ENCODE measurements around the gene MICB.
A peak's percentile ranks its signal among the peaks of the same experiment; 100 is the strongest.

MICB gene

DNA sequence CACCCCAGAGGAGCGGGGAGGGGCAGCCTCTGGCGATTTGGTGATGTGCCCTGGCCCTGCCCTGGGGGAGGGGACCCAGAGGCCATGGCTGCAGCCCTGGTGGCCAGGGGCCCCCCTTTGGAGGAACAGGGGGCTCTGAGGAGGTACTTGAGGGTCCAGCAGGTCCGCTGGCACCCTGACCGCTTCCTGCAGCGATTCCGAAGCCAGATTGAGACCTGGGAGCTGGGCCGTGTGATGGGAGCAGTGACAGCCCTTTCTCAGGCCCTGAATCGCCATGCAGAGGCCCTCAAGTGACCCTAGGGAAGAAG lies 60.3 kb downstream of the MICB start:
- TF ChIP-seq, protein P1, sequence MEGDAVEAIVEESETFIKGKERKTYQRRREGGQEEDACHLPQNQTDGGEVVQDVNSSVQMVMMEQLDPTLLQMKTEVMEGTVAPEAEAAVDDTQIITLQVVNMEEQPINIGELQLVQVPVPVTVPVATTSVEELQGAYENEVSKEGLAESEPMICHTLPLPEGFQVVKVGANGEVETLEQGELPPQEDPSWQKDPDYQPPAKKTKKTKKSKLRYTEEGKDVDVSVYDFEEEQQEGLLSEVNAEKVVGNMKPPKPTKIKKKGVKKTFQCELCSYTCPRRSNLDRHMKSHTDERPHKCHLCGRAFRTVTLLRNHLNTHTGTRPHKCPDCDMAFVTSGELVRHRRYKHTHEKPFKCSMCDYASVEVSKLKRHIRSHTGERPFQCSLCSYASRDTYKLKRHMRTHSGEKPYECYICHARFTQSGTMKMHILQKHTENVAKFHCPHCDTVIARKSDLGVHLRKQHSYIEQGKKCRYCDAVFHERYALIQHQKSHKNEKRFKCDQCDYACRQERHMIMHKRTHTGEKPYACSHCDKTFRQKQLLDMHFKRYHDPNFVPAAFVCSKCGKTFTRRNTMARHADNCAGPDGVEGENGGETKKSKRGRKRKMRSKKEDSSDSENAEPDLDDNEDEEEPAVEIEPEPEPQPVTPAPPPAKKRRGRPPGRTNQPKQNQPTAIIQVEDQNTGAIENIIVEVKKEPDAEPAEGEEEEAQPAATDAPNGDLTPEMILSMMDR (conservative IDR thresholded peaks at IDR 0.05; ENCODE audit: control insufficient read depth, insufficient read depth, low read depth, low read length): no peak
- DNase-seq (ENCODE audit: low read depth): no peak
- no peak overlapping the region for H3K4me3 ChIP-seq (ENCODE audit: control insufficient read depth, low read depth, low read length)

DNA sequence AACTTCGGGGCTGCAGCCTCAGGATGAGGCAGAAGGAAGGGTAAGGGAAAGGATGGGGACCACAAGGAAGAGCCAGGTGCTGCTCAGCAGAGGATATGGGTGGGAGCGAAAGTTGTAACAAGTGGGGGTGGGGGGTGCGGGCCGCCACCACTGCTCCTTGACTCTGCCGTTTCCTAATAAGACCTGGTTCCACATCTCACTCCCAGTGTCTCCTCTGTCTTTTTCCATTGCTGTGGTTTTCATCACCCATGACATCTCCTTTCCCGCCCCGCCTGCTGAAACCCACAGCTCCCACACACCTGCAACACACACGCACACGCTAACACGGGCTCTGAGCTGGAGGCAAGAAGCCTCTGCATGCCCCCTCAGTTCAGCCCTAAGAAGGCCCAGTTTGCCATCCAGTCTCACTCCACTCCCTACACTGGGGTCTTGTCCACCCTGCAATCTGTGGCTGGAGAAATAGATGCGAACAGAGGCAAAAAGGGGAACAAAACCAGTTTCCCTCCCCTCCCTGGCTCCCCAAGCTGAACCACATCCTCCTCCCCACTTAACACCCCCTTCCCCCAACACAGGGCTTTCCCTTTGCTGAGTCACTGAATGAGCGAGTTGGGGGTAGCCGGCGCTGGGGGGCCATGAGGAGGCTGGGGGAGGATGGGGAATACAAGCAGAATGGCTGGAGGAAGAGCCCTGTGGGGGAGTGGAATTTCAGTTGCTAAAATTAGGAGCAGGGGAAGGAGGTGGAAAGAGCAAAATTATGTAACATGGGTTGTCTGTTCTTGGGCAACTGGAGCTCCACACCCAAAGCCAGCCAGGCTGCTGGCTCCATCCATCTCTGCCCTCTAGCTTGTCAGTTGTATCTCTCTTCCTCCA lies 60.9 kb downstream of the MICB start:
- TF ChIP-seq, protein P1 (conservative IDR thresholded peaks at IDR 0.05; ENCODE audit: control insufficient read depth, insufficient read depth, low read depth, low read length): no peak
- DNase-seq (ENCODE audit: low read depth): no peak
- H3K4me3 ChIP-seq (ENCODE audit: control insufficient read depth, low read depth, low read length): no peak overlapping the region

DNA sequence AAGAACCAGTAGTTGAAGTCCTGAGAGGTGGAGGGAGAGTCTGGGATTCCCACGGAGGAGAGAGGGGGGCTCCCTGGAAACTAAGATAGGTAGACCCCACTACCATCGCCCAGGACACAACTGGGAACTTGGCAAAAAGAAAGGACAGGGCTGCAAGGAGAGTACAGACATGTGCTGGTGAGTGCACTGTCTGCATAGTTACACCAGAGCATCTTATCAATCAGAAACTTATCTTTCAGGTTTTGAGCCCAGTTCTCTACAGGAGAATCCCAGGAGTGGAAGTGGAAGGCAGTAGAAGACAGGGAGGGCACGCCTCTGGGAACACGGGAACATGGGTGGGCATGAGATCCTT lies 61.6 kb downstream of the MICB start:
- TF ChIP-seq, protein P1 (conservative IDR thresholded peaks at IDR 0.05; ENCODE audit: control insufficient read depth, insufficient read depth, low read depth, low read length): no peak
- no peak for DNase-seq (ENCODE audit: low read depth)
- H3K4me3 ChIP-seq (ENCODE audit: control insufficient read depth, low read depth, low read length): no peak overlapping the region

DNA sequence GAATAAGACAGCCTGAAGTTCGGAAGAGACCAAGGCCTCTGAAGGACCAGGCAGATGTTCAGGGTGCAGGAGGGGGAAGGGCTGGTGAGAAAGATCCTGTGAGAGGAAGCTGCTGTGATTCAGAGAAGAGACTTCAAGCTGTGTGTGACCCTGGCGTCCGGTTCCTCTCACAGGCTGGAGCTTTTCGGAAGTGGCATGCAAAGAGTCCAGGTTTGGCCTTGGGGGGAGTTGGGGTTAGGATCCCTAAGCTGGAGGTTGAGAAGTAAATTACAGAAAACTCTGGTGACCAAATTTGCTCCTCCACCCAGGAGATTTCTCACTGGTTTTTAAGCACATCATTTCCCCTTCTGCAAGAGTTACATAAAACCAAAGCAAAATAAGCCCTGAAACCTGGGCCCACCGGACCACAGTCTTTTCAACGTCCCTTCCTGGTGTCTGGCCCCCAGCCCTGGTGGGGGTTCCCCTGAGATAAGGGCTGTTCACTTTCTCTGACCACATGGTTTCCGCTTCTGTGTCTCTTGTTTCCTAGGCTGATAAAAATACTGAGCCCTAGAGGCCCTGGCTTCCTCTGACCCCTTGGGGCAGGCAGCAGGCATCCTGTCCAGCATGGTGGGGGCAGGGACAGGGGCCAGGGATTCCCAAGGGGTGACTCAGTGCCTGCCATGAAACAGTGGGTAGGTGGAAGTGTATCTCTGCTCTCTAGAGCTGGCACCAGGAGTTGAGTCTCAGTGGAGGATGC lies 62.2 kb downstream of the MICB start:
- H3K4me3 ChIP-seq (ENCODE audit: control insufficient read depth, low read depth, low read length): no peak overlapping the region
- DNase-seq (ENCODE audit: low read depth): peak; percentile 64
- TF ChIP-seq, protein P1 (conservative IDR thresholded peaks at IDR 0.05; ENCODE audit: control insufficient read depth, insufficient read depth, low read depth, low read length): no peak

DNA sequence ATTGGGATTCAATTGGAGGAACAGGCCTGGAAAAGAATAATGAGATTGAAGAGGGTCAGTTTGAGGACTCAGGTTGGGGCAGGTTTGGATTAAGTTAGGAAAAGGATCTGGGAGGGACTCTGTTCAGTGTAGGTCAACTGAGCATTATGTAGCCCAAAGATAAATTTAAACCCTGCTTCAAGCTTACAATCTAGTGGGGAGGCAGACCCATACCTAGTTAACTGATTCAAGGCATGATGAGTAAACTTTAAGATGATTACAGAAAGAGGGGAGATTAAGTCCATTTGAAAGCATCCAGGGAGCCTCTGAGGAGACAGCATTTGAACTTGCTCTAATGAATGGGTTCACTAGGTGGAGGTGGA lies 62.7 kb downstream of the MICB start:
- no peak overlapping the region for H3K4me3 ChIP-seq (ENCODE audit: control insufficient read depth, low read depth, low read length)
- TF ChIP-seq, protein P1 (conservative IDR thresholded peaks at IDR 0.05; ENCODE audit: control insufficient read depth, insufficient read depth, low read depth, low read length): no peak
- no peak for DNase-seq (ENCODE audit: low read depth)
